Measurements from ENCODE around the gene C19orf67.

C19orf67 gene

DNA sequence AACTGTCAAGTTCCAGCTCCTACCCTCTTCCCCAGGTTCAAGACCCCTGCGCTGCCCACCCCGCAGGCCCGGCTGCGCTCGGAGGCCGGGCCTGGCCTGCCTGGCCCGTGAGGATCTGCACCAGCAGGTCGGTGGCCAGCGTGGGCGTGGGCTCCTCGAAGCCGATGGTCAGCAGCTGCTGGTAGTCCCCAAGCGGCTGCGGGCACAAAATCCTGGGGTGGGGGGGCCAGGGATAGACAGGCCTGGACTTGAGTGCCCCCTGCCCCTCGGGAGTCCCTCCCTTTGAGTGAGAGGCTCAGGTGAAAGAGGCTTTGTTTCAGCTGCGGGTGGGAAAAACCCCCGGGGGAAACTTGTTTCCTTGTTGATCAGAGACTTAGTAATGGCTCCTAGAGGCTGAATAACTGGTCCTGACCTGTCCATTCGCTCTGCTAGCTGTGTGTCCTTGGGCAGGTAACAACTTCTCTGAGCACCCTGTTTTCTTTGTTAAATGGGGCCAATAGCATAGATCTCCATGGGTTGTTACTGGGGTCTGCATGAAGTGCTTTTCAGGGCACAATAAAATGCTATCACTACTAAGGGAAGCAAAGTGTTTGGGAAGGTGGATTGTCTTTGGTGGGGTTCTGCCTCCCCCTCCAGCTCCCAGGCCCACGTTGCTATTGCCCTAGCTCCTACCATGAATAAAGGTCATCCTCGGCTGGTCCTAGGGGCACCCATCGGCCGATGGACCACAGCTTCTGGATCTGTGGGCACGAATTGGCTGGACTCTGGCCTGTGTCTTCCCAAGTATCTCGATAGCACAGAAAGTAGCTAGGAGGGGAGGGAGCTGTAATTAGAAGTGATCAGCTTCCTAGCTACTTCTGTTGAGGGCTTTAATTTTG, 3.5 kb downstream of the C19orf67 start:
- DNase-seq = peak; percentile 24

GRCh38 chr19:14080887-14081796, 4.4 kb downstream of the C19orf67 start:
- peak; percentile 96 for DNase-seq

DNA sequence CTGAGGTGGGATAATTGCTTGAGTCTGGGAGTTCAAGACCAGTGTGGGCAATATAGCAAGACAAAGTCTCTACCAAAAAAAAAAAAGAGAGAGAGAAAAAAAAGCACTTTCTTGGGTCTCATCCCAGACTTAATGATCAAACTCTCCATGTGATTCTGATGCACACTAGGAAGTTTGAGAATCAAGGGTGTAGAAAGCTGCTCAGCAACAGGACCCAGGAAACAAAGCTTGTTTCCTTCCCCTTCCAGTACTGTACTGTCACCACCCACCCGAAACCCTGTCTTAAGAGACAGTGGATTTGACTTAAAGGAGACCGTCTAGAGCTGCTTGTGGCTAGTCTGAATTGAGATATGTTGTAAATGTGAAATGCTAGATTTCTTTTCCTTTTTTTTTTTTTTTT, 7.2 kb downstream of the C19orf67 start:
- DNase-seq = no peak

DNA sequence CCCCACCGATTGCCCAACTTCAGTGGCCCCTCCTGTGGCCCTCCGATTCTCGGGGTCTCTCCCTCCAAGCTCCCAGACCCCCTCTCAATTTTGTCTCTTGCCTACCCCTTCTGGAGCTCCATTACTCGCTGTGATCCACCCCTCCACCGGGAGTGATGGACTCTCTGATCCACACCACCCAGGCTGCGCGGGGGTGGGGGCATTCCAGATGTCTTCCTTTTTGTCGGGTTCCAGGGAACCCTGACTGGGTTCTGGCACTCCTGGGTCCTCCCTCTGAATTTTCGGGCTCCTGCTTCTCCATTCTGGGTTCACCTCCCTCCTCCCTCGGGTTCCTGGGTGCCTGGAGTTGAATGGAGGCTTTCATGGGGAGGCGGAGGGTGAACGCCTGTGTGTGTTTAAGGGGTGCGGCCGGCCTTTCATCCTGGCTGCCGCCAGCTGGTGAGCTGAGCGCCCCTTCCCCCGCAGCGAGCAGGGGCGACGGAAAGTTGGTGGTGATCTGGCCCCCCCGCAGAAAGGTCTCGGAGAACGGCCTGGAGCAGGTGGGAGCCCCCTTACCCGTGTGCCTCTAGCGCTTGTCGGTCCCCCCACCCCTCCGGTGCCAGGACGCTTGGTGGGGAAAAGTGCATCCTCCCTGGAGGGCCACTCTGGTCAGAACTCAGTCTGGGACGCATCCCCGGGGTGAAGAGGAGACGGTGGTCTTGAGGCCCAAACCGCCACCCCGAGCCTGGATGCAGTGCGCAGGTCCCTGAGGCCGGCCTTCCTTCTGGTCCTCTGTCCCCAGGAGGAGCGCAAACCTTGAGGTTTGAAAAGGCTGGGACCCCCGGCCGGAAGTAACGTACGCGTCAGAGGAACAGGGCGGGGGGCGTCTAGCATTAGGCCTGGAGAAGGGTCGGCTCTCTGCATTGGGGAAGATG, 11.4 kb downstream of the C19orf67 start:
- peak; percentile 25 for DNase-seq

DNA sequence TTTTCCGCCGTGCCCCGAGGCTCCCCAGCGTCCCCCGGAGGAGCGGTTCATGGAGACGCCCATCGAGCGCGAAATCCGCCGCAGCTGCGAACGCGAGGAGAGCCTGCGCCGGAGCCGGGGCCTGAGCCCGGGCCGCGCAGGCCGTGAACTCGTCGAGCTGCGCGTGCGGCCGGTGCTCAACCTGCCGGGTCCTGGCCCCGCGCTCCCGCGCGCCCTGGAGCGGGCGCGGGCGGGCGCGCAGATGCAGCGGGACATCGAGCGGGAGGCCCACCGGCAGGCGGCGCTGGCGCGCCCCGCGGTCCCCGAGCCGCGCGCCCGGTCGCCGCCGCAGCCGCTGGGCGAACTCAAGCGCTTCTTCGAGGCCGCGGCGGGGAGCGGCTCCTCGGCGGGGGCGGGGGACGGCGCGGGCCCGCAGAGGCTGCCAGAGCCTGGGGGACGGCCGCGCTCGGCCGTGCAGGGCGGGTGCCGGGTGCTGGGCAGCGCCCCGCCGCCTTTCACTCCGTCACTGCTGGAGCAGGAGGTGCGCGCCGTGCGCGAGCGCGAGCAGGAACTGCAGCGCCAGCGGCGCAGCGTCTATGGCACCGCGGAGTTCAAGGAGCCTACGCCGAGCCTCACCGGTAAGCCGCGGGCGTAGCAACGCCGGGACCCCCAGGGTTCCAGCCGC, 12.2 kb downstream of the C19orf67 start:
- DNase-seq = peak; percentile 77

DNA sequence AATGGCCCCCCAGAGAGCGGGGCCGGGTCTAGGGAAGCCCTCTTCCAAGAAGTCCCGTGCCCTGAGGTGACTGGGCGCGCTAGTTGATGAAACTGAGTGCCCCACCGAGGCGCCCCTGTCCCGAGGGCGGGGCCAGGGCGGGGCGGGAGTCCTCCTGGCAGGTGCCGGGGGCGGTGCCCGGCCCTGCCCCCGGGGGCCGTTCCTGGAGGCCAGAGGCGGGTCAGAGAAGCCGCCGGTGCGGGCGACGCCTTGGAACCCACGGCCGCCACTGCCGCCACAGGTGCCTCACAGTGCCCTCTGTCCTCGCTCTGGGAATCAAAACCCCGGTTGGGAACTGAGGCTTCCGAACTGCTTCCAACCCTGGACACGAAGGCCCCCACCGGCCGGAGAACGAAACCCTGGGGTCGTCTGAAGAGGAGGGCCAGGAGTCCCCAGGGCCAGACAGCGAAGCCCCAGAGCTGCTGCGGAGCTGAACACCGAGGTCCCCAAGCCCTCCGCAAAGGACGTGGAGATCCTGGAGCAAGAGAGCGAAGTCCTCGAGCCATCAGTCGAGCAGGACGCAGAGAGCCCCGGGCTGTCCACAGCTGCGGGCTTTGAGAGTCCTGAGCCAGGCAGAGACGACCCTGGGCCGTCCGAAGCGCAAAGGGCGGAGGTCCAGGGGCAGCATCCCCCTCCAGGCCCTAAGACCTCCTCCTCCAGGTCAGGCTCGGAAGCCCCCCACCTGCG, 12.9 kb downstream of the C19orf67 start, which contains the start of gene MISP3:
Gene MISP3 (plus strand): TSS at position 252 of the 726 bp plus-strand sequence. CDS start 524 bp downstream, outside the sequence.
- peak; percentile 30 for DNase-seq

DNA sequence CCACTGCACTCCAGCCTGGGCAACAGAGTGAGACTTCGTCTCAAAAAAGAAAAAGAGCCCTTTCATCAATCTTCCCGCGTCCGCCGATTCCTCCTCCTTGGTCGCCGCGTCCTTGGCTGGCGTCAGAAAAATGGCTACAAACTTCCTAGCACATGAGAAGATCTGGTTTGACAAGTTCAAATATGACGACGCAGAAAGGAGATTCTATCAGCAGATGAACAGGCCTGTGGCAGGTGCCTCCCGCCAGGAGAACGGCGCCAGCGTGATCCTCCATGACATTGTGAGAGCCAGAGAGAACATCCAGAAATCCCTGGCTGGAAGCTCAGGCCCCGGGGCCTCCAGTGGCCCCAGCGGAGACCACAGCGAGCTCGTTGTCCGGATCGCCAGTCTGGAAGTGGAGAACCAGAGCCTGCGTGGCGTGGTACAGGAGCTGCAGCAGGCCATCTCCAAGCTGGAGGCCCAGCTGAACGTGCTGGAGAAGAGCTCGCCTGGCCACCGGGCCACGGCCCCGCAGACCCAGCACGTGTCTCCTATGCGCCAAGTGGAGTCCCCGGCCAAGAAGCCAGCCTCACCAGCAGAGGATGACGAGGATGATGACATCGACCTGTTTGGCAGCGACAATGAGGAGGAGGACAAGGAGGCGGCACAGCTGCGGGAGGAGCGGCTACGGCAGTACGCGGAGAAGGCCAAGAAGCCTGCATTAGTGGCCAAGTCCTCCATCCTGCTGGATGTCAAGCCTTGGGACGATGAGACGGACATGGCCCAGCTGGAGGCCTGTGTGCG, 15.1 kb downstream of the C19orf67 start:
- no peak for DNase-seq

- DNase-seq = no peak
These were observed 19.4 kb downstream of the C19orf67 start for GRCh38 chr19:14066134-14066533.

GRCh38 chr19:14063105-14063504, 22.5 kb downstream of the C19orf67 start:
- DNase-seq = no peak

GRCh38 chr19:14062558-14062855, 23.1 kb downstream of the C19orf67 start:
- no peak for DNase-seq

DNA sequence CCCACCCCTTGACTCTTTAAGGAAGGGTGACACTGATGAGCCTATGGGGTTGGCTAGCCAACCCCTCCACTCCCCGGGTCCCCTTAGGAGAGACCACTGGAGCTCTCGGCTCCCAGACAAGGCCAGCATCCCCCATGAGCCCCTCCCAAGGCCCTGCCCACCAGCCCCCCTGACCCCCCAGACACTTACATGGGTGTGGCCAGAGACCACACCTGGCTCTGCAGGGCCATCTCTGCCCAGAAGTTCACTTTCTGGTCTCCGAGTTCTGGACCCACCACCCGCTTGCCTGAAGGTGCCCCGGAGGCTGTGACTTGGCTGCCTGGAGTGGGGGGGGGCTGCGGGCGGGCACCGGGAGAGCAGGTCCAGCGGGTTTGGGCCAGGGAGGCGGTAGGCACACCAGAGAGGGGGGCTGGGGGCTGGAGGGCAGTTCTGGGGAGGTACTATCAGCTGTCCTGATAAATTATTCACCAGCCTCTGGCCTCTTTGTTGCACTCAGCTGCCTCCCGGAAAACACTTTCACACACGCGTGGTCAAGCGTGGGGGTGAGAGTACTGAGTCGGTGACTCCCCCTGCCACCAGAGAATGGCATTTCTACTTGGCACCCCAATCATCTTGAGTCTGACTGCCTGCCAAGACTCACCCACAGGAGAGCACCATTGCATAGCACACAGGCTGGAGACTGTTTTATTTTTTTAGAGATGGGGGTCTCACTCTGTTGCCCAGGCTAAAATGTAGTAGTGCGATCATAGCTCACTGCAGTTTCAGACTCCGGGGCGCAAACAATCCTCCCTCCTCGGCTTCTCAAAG, 23.6 kb downstream of the C19orf67 start, which contains the start of gene PALM3:
Gene PALM3 (minus strand): TSS at position 326 of the 807 bp plus-strand sequence. CDS start 96 bp downstream, at position 230.
- DNase-seq = no peak

- no peak for DNase-seq
These were observed 24.4 kb downstream of the C19orf67 start for GRCh38 chr19:14061081-14061749.

GRCh38 chr19:14059652-14060155, 25.9 kb downstream of the C19orf67 start:
- DNase-seq = no peak

GRCh38 chr19:14059093-14059480, 26.5 kb downstream of the C19orf67 start:
- peak; percentile 38 for DNase-seq

DNA sequence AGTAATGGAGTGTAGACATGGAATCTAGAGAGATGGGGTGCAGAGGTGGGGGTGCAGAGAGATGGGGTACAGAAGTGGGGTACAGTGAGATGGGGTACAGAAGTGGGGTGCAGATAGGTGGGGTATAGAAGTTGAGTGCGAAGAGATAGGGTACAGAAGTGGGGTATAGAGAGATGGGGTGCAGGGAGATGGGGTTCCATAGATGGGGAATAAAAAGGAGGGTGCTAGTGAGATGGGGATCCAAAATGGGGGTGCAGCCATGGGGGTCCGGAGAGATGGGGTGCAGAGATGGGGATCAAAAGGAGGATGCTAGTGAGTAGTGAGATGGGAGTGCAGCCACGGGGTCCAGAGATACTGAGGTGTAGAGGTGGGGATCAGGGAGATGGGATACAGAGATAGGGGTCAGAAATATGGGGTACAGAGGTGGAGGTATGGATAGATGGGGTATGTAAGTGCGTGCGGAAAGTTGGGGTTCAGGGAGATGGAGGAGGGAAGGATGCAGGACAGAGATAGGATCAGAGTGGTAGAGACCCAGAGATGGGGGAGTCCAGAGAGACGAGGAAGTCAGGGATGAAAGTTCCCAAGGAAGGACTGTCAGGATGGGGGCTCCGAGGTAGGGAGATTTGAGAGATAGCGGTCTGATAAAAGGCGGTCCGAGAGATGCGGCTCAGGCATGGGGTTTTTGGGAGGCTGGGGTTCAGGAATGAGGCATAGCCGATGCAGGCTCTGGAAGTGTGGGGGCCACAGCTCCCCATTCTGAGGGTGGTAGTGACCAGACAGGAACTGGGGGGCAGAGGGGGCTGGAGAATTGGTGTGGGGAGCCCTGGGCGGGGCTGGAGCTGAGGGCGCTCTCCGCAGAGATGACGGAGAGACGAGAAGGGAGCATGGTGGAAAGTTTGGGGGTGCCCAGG, 27.1 kb downstream of the C19orf67 start:
- no peak for DNase-seq

GRCh38 chr19:14056741-14057356, 28.7 kb downstream of the C19orf67 start:
- no peak for DNase-seq

DNA sequence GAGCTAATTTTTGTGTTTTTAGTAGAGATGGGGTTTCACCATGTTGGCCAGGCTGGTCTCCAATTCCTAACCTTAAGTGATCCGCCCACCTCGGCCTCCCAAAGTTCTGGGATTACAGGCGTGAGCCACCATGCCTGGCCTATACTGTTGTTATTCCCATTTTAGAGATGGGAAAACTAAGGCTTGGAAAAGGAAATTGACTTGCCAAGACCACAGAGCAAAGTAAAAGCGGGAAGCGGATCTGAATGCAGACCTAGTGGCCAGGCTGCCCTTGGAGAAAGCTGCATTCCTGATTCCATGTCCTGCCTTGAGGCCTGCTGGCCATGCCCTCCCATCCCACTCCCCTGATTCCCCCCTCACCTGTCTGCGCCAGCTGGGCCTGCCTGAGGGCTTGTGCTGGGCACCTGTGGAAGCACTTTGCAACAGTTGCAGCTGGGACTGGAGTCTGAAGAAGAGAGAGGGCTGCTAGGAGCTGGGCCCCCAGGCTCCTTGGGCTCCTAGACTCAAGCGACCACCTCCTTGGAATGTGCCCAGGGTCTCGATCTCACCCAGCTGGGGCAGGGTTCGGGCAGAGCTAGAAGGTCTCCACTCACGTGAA, 29.4 kb downstream of the C19orf67 start:
- no peak for DNase-seq

All from stimulated activated naive CD4-positive, alpha-beta T cell treated with Interleukin-2 at 50 U/mL for 16 hours (primary cell).